ENCODE measurements around the gene UROC1.

The UROC1 gene

DNA sequence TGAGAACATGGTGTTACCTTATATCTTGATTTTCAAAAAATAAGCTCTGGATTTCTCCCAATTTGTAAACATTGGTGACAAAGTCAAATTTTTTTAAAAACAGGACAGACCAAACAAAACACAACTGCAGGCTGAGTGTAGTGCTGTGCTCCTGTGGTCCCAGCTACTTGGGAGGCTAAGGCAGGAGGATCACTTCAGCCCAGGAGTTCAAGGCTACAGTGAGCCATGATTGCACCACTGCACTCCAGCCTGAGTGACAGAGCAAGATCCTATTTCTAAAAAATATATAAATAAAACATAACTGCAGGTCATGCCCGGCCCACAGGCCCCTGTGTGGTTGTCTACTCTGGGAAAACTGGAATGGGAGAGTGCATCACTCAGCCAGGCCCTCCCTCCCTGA is 37.9 kb downstream of the UROC1 start:
- FAIRE-seq: no peak

DNA sequence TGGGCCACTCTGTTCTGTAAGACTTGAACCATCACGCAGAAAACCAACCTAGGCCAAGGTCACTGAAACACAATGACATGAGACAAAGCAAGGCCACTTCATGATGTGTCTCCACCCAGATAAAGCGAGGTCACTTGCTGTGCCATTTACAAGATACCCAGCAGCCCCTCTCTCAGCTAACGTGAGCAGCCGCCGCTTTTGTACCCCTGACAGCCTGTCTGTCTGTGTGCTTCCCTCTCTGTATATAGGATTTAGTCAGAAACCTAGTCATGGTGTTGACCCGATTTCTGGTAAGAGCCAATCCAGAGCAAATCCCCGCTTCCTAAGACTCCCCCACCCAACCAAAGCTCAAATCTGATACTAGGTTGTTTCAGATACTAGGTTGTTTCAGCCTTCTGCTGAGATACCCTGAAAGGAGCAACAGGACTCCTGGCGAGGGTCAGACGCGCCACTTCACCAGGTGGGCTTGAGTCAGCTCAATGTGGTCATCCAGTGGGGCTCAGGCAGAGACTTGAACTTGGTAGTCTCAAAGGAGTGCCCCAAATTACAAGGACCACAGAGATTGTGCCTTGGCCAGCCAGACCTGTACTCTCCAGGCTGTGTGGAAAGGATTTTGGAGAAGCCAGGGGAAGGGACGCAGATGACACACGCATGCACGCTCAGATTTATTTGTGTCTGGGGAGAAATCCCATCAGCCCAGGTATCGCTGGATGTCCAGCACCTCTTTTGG is 38.8 kb downstream of the UROC1 start:
- DNase-seq (ENCODE audit: insufficient read length, low spot score) (no peak), FAIRE-seq (no peak)
- TF ChIP-seq TAF1 (IDR thresholded peaks at IDR 0.05; ENCODE audit: low read depth, low read length) (no peak), POU2F2 (IDR thresholded peaks at IDR 0.05; ENCODE audit: low read depth, low read length) (no peak), POLR2AphosphoS5 (IDR thresholded peaks at IDR 0.05; ENCODE audit: low read depth, low read length) (no peak), PAX5 (IDR thresholded peaks at IDR 0.05; ENCODE audit: insufficient read depth, low read length, severe bottlenecking) (no peak), POLR2A (IDR thresholded peaks at IDR 0.05; ENCODE audit: low read depth, low read length) (no peak), SPI1 (IDR thresholded peaks at IDR 0.05; ENCODE audit: low read depth, low read length) (no peak)

More for the DNA sequence above, 37.9 kb downstream of the UROC1 start:
- DNase-seq (ENCODE audit: insufficient read length, low spot score): no peak
- TF ChIP-seq POU2F2 (IDR thresholded peaks at IDR 0.05; ENCODE audit: low read depth, low read length) (no peak), PAX5 (IDR thresholded peaks at IDR 0.05; ENCODE audit: insufficient read depth, low read length, severe bottlenecking) (no peak), TAF1 (IDR thresholded peaks at IDR 0.05; ENCODE audit: low read depth, low read length) (no peak), SPI1 (IDR thresholded peaks at IDR 0.05; ENCODE audit: low read depth, low read length) (no peak), POLR2AphosphoS5 (IDR thresholded peaks at IDR 0.05; ENCODE audit: low read depth, low read length) (no peak), POLR2A (IDR thresholded peaks at IDR 0.05; ENCODE audit: low read depth, low read length) (no peak)

GRCh38 chr3:126477061-126477380 is 40.6 kb downstream of the UROC1 start:
- DNase-seq (ENCODE audit: insufficient read length, low spot score) (no peak), FAIRE-seq (no peak)
- TF ChIP-seq SPI1 (IDR thresholded peaks at IDR 0.05; ENCODE audit: low read depth, low read length) (no peak), TAF1 (IDR thresholded peaks at IDR 0.05; ENCODE audit: low read depth, low read length) (no peak), POLR2A (IDR thresholded peaks at IDR 0.05; ENCODE audit: low read depth, low read length) (no peak), POLR2AphosphoS5 (IDR thresholded peaks at IDR 0.05; ENCODE audit: low read depth, low read length) (no peak), PAX5 (IDR thresholded peaks at IDR 0.05; ENCODE audit: insufficient read depth, low read length, severe bottlenecking) (no peak), POU2F2 (IDR thresholded peaks at IDR 0.05; ENCODE audit: low read depth, low read length) (no peak)

DNA sequence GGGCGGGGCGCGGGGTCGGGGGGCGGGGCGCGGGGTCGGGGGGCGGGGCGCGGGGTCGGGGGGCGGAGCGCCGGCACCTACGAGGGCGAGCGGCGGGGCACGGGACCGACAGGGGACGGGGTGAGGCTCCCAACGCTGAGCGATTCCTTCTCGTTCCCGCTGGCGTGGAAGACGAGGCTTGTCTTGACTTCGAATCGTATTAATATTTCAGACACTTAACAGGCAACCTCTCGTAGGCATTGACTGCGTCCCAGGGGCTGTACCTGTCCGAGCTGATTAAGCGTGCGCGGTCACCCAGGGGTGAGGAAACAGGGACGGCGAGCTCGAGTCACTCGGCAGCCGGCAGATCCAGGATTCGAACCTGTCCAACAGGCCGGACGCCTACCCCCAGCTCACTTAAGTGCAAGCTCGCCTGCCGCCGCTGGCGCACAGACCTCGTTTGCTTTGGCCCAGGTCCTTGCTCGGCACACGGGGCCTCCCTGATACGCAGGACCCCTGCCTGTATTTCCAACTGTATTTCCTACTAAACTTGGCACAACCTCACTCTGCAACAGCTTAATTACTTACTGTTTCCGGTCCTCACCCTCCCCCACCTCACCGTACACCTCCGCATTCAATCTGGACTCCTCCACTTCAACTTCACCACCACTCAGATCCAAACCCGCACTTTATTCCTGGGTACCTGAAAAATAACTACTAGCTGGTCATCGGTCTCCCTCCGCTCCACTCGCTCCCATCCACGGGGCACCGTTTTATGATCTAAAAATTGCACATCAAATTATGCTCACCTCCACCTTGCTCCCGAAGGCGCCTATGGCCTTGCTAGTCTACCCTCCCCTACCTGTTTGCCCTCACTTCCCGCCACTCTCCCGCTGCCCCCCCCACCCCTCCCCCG is 41.2 kb downstream of the UROC1 start:
- TF ChIP-seq TAF1 (IDR thresholded peaks at IDR 0.05; ENCODE audit: low read depth, low read length) (no peak), PAX5 (IDR thresholded peaks at IDR 0.05; ENCODE audit: insufficient read depth, low read length, severe bottlenecking) (no peak), POLR2AphosphoS5 (IDR thresholded peaks at IDR 0.05; ENCODE audit: low read depth, low read length) (no peak), POU2F2 (IDR thresholded peaks at IDR 0.05; ENCODE audit: low read depth, low read length) (no peak), POLR2A (IDR thresholded peaks at IDR 0.05; ENCODE audit: low read depth, low read length) (no peak), SPI1 (IDR thresholded peaks at IDR 0.05; ENCODE audit: low read depth, low read length) (no peak)
- DNase-seq (ENCODE audit: insufficient read length, low spot score) (no peak), FAIRE-seq (no peak)

GRCh38 chr3:126475413-126476114 is 42.0 kb downstream of the UROC1 start, which contains the start of gene ZXDC:
ZXDC (minus strand) TSS chr3:126475891; CDS start chr3:126475865, 26 bp downstream.
- no peak for TF ChIP-seq POU2F2 (IDR thresholded peaks at IDR 0.05; ENCODE audit: low read depth, low read length)
- peak; percentile 54 for TF ChIP-seq POLR2AphosphoS5 (IDR thresholded peaks at IDR 0.05; ENCODE audit: low read depth, low read length)
- TF ChIP-seq SPI1 (IDR thresholded peaks at IDR 0.05; ENCODE audit: low read depth, low read length): no peak
- peak; percentile 57; the same call in 1 of the 2 replicates for TF ChIP-seq POLR2A (IDR thresholded peaks at IDR 0.05; ENCODE audit: low read depth, low read length)
- TF ChIP-seq PAX5 (IDR thresholded peaks at IDR 0.05; ENCODE audit: insufficient read depth, low read length, severe bottlenecking): no peak
- no peak; the same call in 1 of the 2 replicates for TF ChIP-seq TAF1 (IDR thresholded peaks at IDR 0.05; ENCODE audit: low read depth, low read length)
- peak; percentile 99 for FAIRE-seq
- peak; percentile 100 for DNase-seq (ENCODE audit: insufficient read length, low spot score)

DNA sequence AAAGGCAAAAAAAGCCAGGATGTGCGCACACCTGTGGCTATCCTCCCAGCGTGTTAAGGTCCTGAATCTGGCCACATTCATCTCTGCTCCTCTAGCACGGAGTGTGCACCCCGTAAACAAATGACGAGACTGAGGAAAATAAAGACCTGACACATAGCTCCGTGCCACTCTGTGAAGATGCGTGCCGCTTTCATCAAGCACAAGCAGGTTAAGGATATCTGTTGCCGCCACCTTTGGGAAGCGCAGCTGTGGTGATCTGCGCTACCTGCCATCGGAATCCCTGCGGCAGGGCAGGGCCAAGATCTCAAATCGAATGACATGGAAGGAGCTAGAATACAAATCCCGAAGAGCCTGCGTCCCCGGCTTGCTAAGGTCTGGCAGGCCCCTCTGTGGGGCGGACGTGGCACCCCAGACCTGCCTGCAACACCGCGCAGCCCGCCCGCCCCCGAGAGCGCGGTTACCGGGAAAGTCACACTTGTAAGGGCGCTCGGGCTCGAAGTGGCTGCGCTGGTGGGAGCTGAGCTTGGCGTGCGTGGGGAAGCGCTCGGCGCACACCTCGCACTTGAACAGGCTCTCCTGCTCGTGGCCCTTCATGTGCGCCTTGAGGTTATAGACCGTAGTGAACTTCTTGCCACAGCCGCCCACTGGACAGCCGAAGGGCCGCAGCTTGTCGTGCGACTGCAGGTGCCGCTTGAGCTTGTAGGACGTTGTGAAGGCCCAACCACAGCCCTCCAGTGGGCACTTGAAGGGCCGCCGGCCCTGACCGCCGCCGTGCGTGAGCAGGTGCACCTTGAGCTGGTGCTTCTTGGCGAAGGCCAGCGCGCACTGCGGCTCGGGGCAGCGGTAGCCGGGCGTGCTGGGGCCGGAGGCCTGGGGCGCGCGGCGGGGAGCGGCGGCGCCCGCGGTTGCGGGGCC is 42.8 kb downstream of the UROC1 start:
- DNase-seq (ENCODE audit: insufficient read length, low spot score) (peak; percentile 60), FAIRE-seq (no peak)

GRCh38 chr3:126473292-126474168 is 44.0 kb downstream of the UROC1 start:
- TF ChIP-seq TAF1 (IDR thresholded peaks at IDR 0.05; ENCODE audit: low read depth, low read length) (no peak), POLR2A (IDR thresholded peaks at IDR 0.05; ENCODE audit: low read depth, low read length) (no peak), POU2F2 (IDR thresholded peaks at IDR 0.05; ENCODE audit: low read depth, low read length) (no peak), POLR2AphosphoS5 (IDR thresholded peaks at IDR 0.05; ENCODE audit: low read depth, low read length) (no peak), PAX5 (IDR thresholded peaks at IDR 0.05; ENCODE audit: insufficient read depth, low read length, severe bottlenecking) (no peak), SPI1 (IDR thresholded peaks at IDR 0.05; ENCODE audit: low read depth, low read length) (no peak)
- DNase-seq (ENCODE audit: insufficient read length, low spot score) (no peak), FAIRE-seq (no peak)

More for the DNA sequence above, 42.8 kb downstream of the UROC1 start:
- TF ChIP-seq SPI1 (IDR thresholded peaks at IDR 0.05; ENCODE audit: low read depth, low read length) (no peak), PAX5 (IDR thresholded peaks at IDR 0.05; ENCODE audit: insufficient read depth, low read length, severe bottlenecking) (no peak)

Data from GM12891 (cell line).